ENCODE results near the gene UBAP1L. TPM values are rescaled to one million over a fixed set of nuclear protein-coding genes. Genes with fewer than 3 reads are reported as not detected.

The UBAP1L gene
- polyA plus RNA-seq (2013, experiment 1 of 2), result 0.64 TPM
- polyA plus RNA-seq (2013, experiment 2 of 2), result 0.53 TPM

DNA sequence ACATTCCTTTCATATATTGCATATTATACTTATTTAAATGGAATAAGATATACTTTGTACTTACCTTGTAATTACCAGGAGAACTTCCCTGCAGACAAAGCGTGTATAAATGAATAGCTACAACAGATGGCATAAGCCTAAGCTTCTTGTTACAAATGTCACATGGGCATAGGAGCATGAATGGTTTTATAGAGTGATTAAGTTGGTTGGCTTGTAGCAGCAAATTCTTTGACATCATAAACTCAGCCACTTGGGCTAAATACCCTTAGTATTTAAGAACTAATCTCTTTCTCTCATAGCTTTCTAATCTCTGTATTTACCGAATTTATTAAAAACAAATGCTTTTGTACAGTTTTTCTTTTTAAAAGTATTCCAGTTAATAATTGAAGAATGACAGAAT lies at the start of gene UBAP1L:
UBAP1L (minus strand) TSS at position 115 of the 400 bp plus-strand sequence. CDS start 8,985 bp downstream, outside the sequence.
- H3K4me3 ChIP-seq (ENCODE audit: insufficient read depth in 1 of 2, low read depth in 1 of 2, low read length in 2 of 2), result no peak within 1 kb of the TSS
- peaks cover 2% of the 10 kb centered on the region for H3K79me1 ChIP-seq (replicated peaks; ENCODE audit: low read length, poor library complexity, severe bottlenecking)
- H4K91ac ChIP-seq (ENCODE audit: low read length), result no peak within 1 kb of the TSS
- no peak within 1 kb of the TSS for H3K18ac ChIP-seq (ENCODE audit: low read depth in 1 of 2, low read length in 2 of 2)
- no peak within 1 kb of the TSS for H4K8ac ChIP-seq (ENCODE audit: low read length)
- H2AFZ ChIP-seq (ENCODE audit: low read depth, low read length), result no peak within 1 kb of the TSS
- H3K27ac ChIP-seq (ENCODE audit: low read length, poor library complexity, severe bottlenecking), result no peak within 1 kb of the TSS
- no peak within 1 kb of the TSS for H3K14ac ChIP-seq (ENCODE audit: low read length in 2 of 2)
- H2BK120ac ChIP-seq (ENCODE audit: low read depth, low read length), result no peak within 1 kb of the TSS
- H3K4ac ChIP-seq (ENCODE audit: low read depth in 1 of 2, low read length in 2 of 2), result no peak within 1 kb of the TSS
- H2AK5ac ChIP-seq (ENCODE audit: low read length, severe bottlenecking), result no peak within 1 kb of the TSS
- no peaks in the 10 kb centered on the region for H3K27me3 ChIP-seq (ENCODE audit: control insufficient read depth in 1 of 2, insufficient read depth in 1 of 2, low read length in 2 of 2)
- H2BK12ac ChIP-seq (ENCODE audit: low read length in 2 of 2), result no peak within 1 kb of the TSS
- peaks cover 2% of the 10 kb centered on the region for H3K4me1 ChIP-seq (ENCODE audit: control insufficient read depth, insufficient read depth, low read depth, low read length)
- H3K9me3 ChIP-seq (ENCODE audit: control insufficient read depth, low read length), result no peaks in the 10 kb centered on the region
- no peak within 1 kb of the TSS for H3K23ac ChIP-seq (ENCODE audit: low read length in 2 of 2)
- peaks cover 22 to 82% of the 10 kb centered on the region in 2 experiments for H3K36me3 ChIP-seq (ENCODE audit: control insufficient read depth in 1 of 2, insufficient read depth in 2 of 2, low read depth in 1 of 2, low read length in 2 of 2)
- H2BK5ac ChIP-seq (ENCODE audit: low read depth, low read length, poor library complexity, severe bottlenecking), result no peak within 1 kb of the TSS
- 100% methylated on average over 1 of the region's 2 CpGs for WGBS
- no peak for DNase-seq
- no peak within 1 kb of the TSS for H3K4me2 ChIP-seq (ENCODE audit: low read length, poor library complexity, severe bottlenecking)
- no peak within 1 kb of the TSS for H3K9ac ChIP-seq (ENCODE audit: low read length)
- no peak within 1 kb of the TSS for H2BK15ac ChIP-seq (ENCODE audit: low read depth, poor library complexity, severe bottlenecking)

DNA sequence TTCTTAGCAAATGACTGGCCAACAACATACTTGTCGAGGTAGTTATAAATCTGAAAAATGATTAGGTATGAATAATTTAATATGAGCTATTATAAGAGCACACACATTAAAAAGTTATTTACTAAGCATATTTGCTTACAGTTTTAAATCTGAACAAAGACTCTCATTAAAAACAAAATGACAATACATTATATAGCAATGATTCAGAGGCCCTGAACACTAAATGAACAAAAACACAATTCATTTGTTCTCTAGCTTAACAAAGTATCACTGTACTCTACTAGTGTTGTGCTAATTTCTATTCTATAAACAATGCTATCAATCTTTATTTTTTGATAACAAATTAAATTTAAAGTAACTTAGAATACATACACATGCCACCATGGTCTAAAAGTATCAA lies 49.1 kb upstream of the UBAP1L start:
- H2BK120ac ChIP-seq (ENCODE audit: low read depth, low read length), result no peak overlapping the region

GRCh38 chr15:65163041-65163440 lies 48.0 kb upstream of the UBAP1L start:
- no peak overlapping the region for H3K4me2 ChIP-seq (ENCODE audit: low read length, poor library complexity, severe bottlenecking)
- H2AK5ac ChIP-seq (ENCODE audit: low read length, severe bottlenecking), result no peak overlapping the region
- H2BK5ac ChIP-seq (ENCODE audit: low read depth, low read length, poor library complexity, severe bottlenecking), result no peak overlapping the region
- no peak for DNase-seq
- H3K4me3 ChIP-seq (ENCODE audit: insufficient read depth in 1 of 2, low read depth in 1 of 2, low read length in 2 of 2), result no peak overlapping the region
- H2BK120ac ChIP-seq (ENCODE audit: low read depth, low read length), result no peak overlapping the region
- no peak overlapping the region for H4K91ac ChIP-seq (ENCODE audit: low read length)
- no peak overlapping the region for H2BK15ac ChIP-seq (ENCODE audit: low read depth, poor library complexity, severe bottlenecking)
- no peak overlapping the region for H2AFZ ChIP-seq (ENCODE audit: low read depth, low read length)
- H4K8ac ChIP-seq (ENCODE audit: low read length), result no peak overlapping the region
- H3K27me3 ChIP-seq (ENCODE audit: control insufficient read depth in 1 of 2, insufficient read depth in 1 of 2, low read length in 2 of 2), result no peaks in the 10 kb centered on the region
- H3K36me3 ChIP-seq (ENCODE audit: control insufficient read depth in 1 of 2, insufficient read depth in 2 of 2, low read depth in 1 of 2, low read length in 2 of 2), result peaks cover 10 to 72% of the 10 kb centered on the region in 2 experiments
- peaks cover 11% of the 10 kb centered on the region for H3K79me1 ChIP-seq (replicated peaks; ENCODE audit: low read length, poor library complexity, severe bottlenecking)
- H3K18ac ChIP-seq (ENCODE audit: low read depth in 1 of 2, low read length in 2 of 2), result no peak overlapping the region
- no peaks in the 10 kb centered on the region for H3K9me3 ChIP-seq (ENCODE audit: control insufficient read depth, low read length)
- 98% methylated on average over 2 of the region's 4 CpGs for WGBS
- H3K23ac ChIP-seq (ENCODE audit: low read length in 2 of 2), result no peak overlapping the region
- H2BK12ac ChIP-seq (ENCODE audit: low read length in 2 of 2), result no peak overlapping the region
- H3K27ac ChIP-seq (ENCODE audit: low read length, poor library complexity, severe bottlenecking), result no peak overlapping the region
- H3K9ac ChIP-seq (ENCODE audit: low read length), result no peak overlapping the region
- H3K4me1 ChIP-seq (ENCODE audit: control insufficient read depth, insufficient read depth, low read depth, low read length), result peaks cover 3% of the 10 kb centered on the region
- H3K4ac ChIP-seq (ENCODE audit: low read depth in 1 of 2, low read length in 2 of 2), result no peak overlapping the region
- H3K14ac ChIP-seq (ENCODE audit: low read length in 2 of 2), result no peak overlapping the region

More for the DNA sequence above, 49.1 kb upstream of the UBAP1L start:
- H3K4me1 ChIP-seq (ENCODE audit: control insufficient read depth, insufficient read depth, low read depth, low read length), result peaks cover 3% of the 10 kb centered on the region
- H2BK5ac ChIP-seq (ENCODE audit: low read depth, low read length, poor library complexity, severe bottlenecking), result no peak overlapping the region
- no peak overlapping the region for H3K4me2 ChIP-seq (ENCODE audit: low read length, poor library complexity, severe bottlenecking)
- peaks cover 14 to 65% of the 10 kb centered on the region in 2 experiments for H3K36me3 ChIP-seq (ENCODE audit: control insufficient read depth in 1 of 2, insufficient read depth in 2 of 2, low read depth in 1 of 2, low read length in 2 of 2)
- no peak overlapping the region for H2AK5ac ChIP-seq (ENCODE audit: low read length, severe bottlenecking)
- no peak overlapping the region for H3K18ac ChIP-seq (ENCODE audit: low read depth in 1 of 2, low read length in 2 of 2)
- no peak overlapping the region for H3K4me3 ChIP-seq (ENCODE audit: insufficient read depth in 1 of 2, low read depth in 1 of 2, low read length in 2 of 2)
- peaks cover 12% of the 10 kb centered on the region for H3K79me1 ChIP-seq (replicated peaks; ENCODE audit: low read length, poor library complexity, severe bottlenecking)
- H2BK15ac ChIP-seq (ENCODE audit: low read depth, poor library complexity, severe bottlenecking), result no peak overlapping the region
- H3K9ac ChIP-seq (ENCODE audit: low read length), result no peak overlapping the region
- no peak overlapping the region for H3K14ac ChIP-seq (ENCODE audit: low read length in 2 of 2)
- no peak overlapping the region for H3K4ac ChIP-seq (ENCODE audit: low read depth in 1 of 2, low read length in 2 of 2)
- no peak overlapping the region for H4K91ac ChIP-seq (ENCODE audit: low read length)
- no peak overlapping the region for H4K8ac ChIP-seq (ENCODE audit: low read length)
- WGBS, result no CpG with 5 or more reads among the region's 1 CpG
- no peaks in the 10 kb centered on the region for H3K9me3 ChIP-seq (ENCODE audit: control insufficient read depth, low read length)
- H2AFZ ChIP-seq (ENCODE audit: low read depth, low read length), result no peak overlapping the region
- no peaks in the 10 kb centered on the region for H3K27me3 ChIP-seq (ENCODE audit: control insufficient read depth in 1 of 2, insufficient read depth in 1 of 2, low read length in 2 of 2)
- no peak overlapping the region for H2BK12ac ChIP-seq (ENCODE audit: low read length in 2 of 2)
- H3K27ac ChIP-seq (ENCODE audit: low read length, poor library complexity, severe bottlenecking), result no peak overlapping the region
- no peak overlapping the region for H3K23ac ChIP-seq (ENCODE audit: low read length in 2 of 2)
- no peak for DNase-seq

DNA sequence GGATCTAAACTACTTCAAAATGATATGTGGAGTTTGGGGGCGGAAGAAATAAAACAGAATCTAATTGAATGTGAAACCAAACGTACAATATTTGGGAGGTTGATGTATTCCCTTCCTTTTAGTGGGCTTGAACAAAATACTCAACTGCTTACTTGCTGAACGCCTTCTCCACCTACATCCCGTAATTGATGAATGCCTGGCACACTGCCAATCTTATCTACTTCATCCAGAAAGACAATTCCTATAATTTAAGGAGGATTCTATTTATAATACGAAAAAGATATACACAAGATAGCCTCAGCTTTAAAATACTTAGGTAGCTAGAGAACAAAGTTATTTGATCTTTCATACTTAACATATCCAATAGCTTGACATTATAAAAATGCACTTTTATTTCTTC lies 41.7 kb upstream of the UBAP1L start:
- no peaks in the 10 kb centered on the region for H3K27me3 ChIP-seq (ENCODE audit: control insufficient read depth in 1 of 2, insufficient read depth in 1 of 2, low read length in 2 of 2)
- no peak overlapping the region for H2AFZ ChIP-seq (ENCODE audit: low read depth, low read length)
- H2BK120ac ChIP-seq (ENCODE audit: low read depth, low read length), result no peak overlapping the region
- no peak overlapping the region for H3K4ac ChIP-seq (ENCODE audit: low read depth in 1 of 2, low read length in 2 of 2)
- no peak overlapping the region for H2AK5ac ChIP-seq (ENCODE audit: low read length, severe bottlenecking)
- no peak overlapping the region for H2BK15ac ChIP-seq (ENCODE audit: low read depth, poor library complexity, severe bottlenecking)
- H3K4me3 ChIP-seq (ENCODE audit: insufficient read depth in 1 of 2, low read depth in 1 of 2, low read length in 2 of 2), result no peak overlapping the region
- no peak overlapping the region for H3K27ac ChIP-seq (ENCODE audit: low read length, poor library complexity, severe bottlenecking)
- H4K91ac ChIP-seq (ENCODE audit: low read length), result no peak overlapping the region
- H3K4me1 ChIP-seq (ENCODE audit: control insufficient read depth, insufficient read depth, low read depth, low read length), result no peaks in the 10 kb centered on the region
- H2BK12ac ChIP-seq (ENCODE audit: low read length in 2 of 2), result no peak overlapping the region
- no peaks in the 10 kb centered on the region for H3K9me3 ChIP-seq (ENCODE audit: control insufficient read depth, low read length)
- no peak overlapping the region for H2BK5ac ChIP-seq (ENCODE audit: low read depth, low read length, poor library complexity, severe bottlenecking)
- no peak for DNase-seq
- no peak overlapping the region for H4K8ac ChIP-seq (ENCODE audit: low read length)
- 92% methylated on average over 2 of the region's 5 CpGs for WGBS
- H3K9ac ChIP-seq (ENCODE audit: low read length), result no peak overlapping the region
- no peak overlapping the region for H3K4me2 ChIP-seq (ENCODE audit: low read length, poor library complexity, severe bottlenecking)
- H3K14ac ChIP-seq (ENCODE audit: low read length in 2 of 2), result no peak overlapping the region
- H3K18ac ChIP-seq (ENCODE audit: low read depth in 1 of 2, low read length in 2 of 2), result no peak overlapping the region
- peaks cover 4% of the 10 kb centered on the region for H3K79me1 ChIP-seq (replicated peaks; ENCODE audit: low read length, poor library complexity, severe bottlenecking)
- H3K23ac ChIP-seq (ENCODE audit: low read length in 2 of 2), result no peak overlapping the region
- H3K36me3 ChIP-seq (ENCODE audit: control insufficient read depth in 1 of 2, insufficient read depth in 2 of 2, low read depth in 1 of 2, low read length in 2 of 2), result peaks cover 12 to 88% of the 10 kb centered on the region in 2 experiments
